Left cardiac atrium (tissue), 4 donors: ENCODE results near the gene TMEM59. TPM values are rescaled to one million over a fixed set of nuclear protein-coding genes. Genes with fewer than 3 reads are reported as not detected.
"Not testable (repeated sequence)": the region's sequence is repeated elsewhere in the genome, so short reads cannot be mapped to it uniquely, and the experiment has no call there.

ENCODE experiments used
- ATAC-seq, 2 donors: fragments of 200-7000 bp; cut with Tn5 transposase; one replicate each; pipeline ENCODE4 v1.9.1; 2020; ENCODE audit warnings: mild to moderate bottlenecking in 2 of 2, moderate library complexity in 2 of 2
- DNase-seq: peaks from one replicate; pipeline ENCODE4 v3.0.0-alpha.2; 2020
- intact Hi-C, 2 donors: fragments of 100-400 bp; cut with DNase I; formaldehyde crosslinking; loops; one replicate each; pipeline versions ENCODE4 v1.14.1 to v1.15.1; 2022 to 2023
- microRNA-seq, 2 donors: library from miRNA; unstranded; fragments of <30 nt; microRNA quantifications; one replicate each; pipeline ENCODE4 v1.2.0, GENCODE V29; 2020
- total RNA-seq, 2 donors: library from RNA; stranded (reverse); fragmentation: NEBNext Ultra II Directional; extraction: Animal tissue kit (Norgen Biotek cat#: 25700); gene quantifications; one replicate each; pipeline ENCODE4 v1.2.1, GENCODE V29; 2021
- donor health status: DM: no; HTN: yes; CAD: no.
- donor health status: DM: no; HTN: yes; CAD: no; lungs with severe emphysema.
- donor health status: DM: yes; HTN: yes; CAD: no.
- donor health status: Dilated cardiomyopathy.

TMEM59 gene
- total RNA-seq, 2 donors from 2014 or later: 324 to 335 TPM

- intact Hi-C loops: no loop called here
- no peak for ATAC-seq
Observed at GRCh38 chr1:54001591-54001990, 51.4 kb downstream of the TMEM59 start.

GRCh38 chr1:53999920-54000319 lies 53.1 kb downstream of the TMEM59 start:
- DNase-seq (no peak), ATAC-seq (no peak)
- intact Hi-C loops: no loop called here

More at GRCh38 chr1:54001591-54001990, 51.4 kb downstream of the TMEM59 start:
- no peak for DNase-seq

- intact Hi-C loops: no loop called here
- no peak for DNase-seq
- no peak for ATAC-seq
Observed at GRCh38 chr1:53998223-53998622, 54.8 kb downstream of the TMEM59 start.

- intact Hi-C loops: no loop called here
- DNase-seq: no peak
- ATAC-seq: no peak
Observed at GRCh38 chr1:53995683-53996082, 57.3 kb downstream of the TMEM59 start.

GRCh38 chr1:53994516-53994915 lies 58.5 kb downstream of the TMEM59 start:
- intact Hi-C loops, ATAC-seq, DNase-seq: not testable (repeated sequence)

- intact Hi-C loops: no loop called here
- ATAC-seq: no peak
- DNase-seq: no peak
Observed at GRCh38 chr1:53992085-53992874, 60.7 kb downstream of the TMEM59 start.

GRCh38 chr1:53987880-53988279 lies 65.1 kb downstream of the TMEM59 start:
- ATAC-seq (no peak), DNase-seq (no peak)
- intact Hi-C loops: no loop called here

- intact Hi-C loops: no loop called here
Observed at GRCh38 chr1:53986458-53986857, 66.5 kb downstream of the TMEM59 start.

GRCh38 chr1:53984726-53985125 lies 68.3 kb downstream of the TMEM59 start:
- intact Hi-C loops: no loop called here
- peak in 1 of 2 donors; percentile 15 for ATAC-seq
- no peak for DNase-seq

More at GRCh38 chr1:53986458-53986857, 66.5 kb downstream of the TMEM59 start:
- DNase-seq: no peak
- no peak for ATAC-seq

- intact Hi-C loops: no loop called here
- DNase-seq (no peak), ATAC-seq (no peak)
Observed at GRCh38 chr1:53982763-53983104, 70.3 kb downstream of the TMEM59 start.

GRCh38 chr1:53982034-53982762 lies 70.8 kb downstream of the TMEM59 start:
- ATAC-seq (peak; percentile 59 to 85), DNase-seq (peak; percentile 49)
- intact Hi-C loops: no loop called here

- ATAC-seq (peak in 1 of 2 donors; percentile 53), DNase-seq (no peak)
- intact Hi-C loops: no loop called here
Observed at GRCh38 chr1:53981220-53981619, 71.8 kb downstream of the TMEM59 start.

GRCh38 chr1:53979712-53980450 lies 73.1 kb downstream of the TMEM59 start:
- ATAC-seq (no peak), DNase-seq (no peak)
- intact Hi-C loops: no loop called here

Small RNA genes within 50 kb of the gene (microRNA-seq; reads per million reads assigned to microRNA genes)
- gene MIR4781: 0.81 to 2.2 reads per million in 2 donors

Other genes starting within 250 kb of the TMEM59 start
- 1 to 10 TPM; 8.1 to 8.5 TPM for gene NDC1, start 214.9 kb downstream of the TMEM59 start, total RNA-seq
- 10 to 100 TPM; 12.9 to 15.2 TPM for gene YIPF1, start 163.4 kb downstream of the TMEM59 start, total RNA-seq
- not detected for gene DIO1, start 159.0 kb downstream of the TMEM59 start, total RNA-seq
- gene IFT25, start 107.5 kb downstream of the TMEM59 start, total RNA-seq: 10 to 100 TPM; 15.1 to 16.6 TPM
- 10 to 100 TPM; 13.5 to 17.9 TPM for gene LRRC42, start 106.9 kb downstream of the TMEM59 start, total RNA-seq
- not detected for gene LDLRAD1, start 35.0 kb downstream of the TMEM59 start, total RNA-seq
- 1 to 10 TPM; 2.6 to 5.3 TPM for gene TCEANC2, start 404 bp upstream of the TMEM59 start, total RNA-seq
- not detected for gene CDCP2, start 99.8 kb upstream of the TMEM59 start, total RNA-seq
- gene CYB5RL, start 146.8 kb upstream of the TMEM59 start, total RNA-seq: 1 to 10 TPM; 4.4 to 7.2 TPM
- gene MRPL37, start 147.0 kb upstream of the TMEM59 start, total RNA-seq: 10 to 100 TPM; 54.7 to 64.2 TPM